ENCODE data around the gene SPATA25.

SPATA25 gene

DNA sequence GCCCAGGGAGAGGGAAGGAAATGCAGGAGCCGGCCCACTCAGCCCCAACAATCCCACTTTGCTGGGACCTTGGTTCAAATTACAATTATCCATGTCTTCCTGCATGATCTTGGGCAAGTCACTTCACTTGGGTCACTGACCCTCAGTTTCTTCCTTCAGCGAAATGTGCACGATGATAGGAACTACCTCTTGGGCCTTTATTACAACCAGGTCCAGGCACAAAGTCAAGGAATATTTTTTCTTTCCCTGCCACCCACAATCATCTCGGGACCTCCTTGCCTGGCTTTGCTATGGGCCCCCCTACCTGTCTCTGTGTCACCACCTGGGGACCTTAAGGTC is 24.9 kb upstream of the SPATA25 start:
- TF ChIP-seq, protein P1, sequence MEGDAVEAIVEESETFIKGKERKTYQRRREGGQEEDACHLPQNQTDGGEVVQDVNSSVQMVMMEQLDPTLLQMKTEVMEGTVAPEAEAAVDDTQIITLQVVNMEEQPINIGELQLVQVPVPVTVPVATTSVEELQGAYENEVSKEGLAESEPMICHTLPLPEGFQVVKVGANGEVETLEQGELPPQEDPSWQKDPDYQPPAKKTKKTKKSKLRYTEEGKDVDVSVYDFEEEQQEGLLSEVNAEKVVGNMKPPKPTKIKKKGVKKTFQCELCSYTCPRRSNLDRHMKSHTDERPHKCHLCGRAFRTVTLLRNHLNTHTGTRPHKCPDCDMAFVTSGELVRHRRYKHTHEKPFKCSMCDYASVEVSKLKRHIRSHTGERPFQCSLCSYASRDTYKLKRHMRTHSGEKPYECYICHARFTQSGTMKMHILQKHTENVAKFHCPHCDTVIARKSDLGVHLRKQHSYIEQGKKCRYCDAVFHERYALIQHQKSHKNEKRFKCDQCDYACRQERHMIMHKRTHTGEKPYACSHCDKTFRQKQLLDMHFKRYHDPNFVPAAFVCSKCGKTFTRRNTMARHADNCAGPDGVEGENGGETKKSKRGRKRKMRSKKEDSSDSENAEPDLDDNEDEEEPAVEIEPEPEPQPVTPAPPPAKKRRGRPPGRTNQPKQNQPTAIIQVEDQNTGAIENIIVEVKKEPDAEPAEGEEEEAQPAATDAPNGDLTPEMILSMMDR (IDR thresholded peaks at IDR 0.05; ENCODE audit: control insufficient read depth, insufficient read depth, low read depth, low read length, missing control alignments), result no peak
- no peak for DNase-seq (ENCODE audit: low read depth)
- H3K4me3 ChIP-seq (ENCODE audit: control insufficient read depth, low read depth, low read length), result peak overlapping the region; percentile 48

DNA sequence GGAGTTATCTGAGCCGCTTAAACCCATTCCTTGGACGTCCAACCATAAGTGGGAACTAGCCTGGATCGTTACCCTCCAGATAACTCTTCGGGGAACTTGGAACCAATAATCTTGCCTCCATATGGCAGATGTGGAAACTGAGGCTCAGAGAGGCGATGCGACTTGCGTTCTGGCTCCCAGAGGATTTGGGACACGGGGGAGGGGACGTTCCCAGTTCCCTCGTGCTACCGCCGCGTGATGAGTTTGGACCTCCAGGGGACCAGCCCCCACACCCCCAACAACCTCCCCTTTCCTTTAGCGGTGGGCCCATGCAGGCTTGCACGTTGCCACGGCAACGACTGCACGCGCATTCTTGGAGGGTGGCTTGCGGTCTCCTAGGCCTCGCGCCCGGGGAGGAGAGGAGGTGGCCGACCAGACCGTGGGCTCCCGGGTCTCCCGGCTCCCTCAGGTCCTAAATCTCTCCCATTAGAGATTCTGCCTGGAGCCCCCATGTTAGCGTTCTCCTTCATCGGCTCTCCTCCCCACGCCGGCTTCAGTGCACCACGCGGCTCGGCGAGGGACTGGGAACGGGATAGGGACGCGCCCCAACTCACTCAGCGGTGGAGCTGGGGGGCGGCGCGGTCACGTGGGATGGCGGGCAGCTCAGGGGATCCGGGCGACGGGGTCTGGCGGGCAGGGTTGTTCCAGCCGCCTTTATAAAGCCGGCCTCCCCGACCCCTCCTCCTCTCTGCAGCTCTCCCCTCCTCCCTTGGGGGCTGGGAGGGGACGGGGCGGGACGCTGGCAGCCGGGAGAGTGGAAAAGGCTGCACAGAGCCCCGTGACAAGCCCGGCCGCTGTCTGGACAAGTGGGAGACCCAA is 24.3 kb upstream of the SPATA25 start, which contains the start of gene PLTP:
Gene PLTP (minus strand): TSS at position 670 of the 858 bp plus-strand sequence. CDS start 703 bp downstream, outside the sequence.
- no peak for DNase-seq (ENCODE audit: low read depth)
- TF ChIP-seq, protein P1 (IDR thresholded peaks at IDR 0.05; ENCODE audit: control insufficient read depth, insufficient read depth, low read depth, low read length, missing control alignments), result no peak
- H3K4me3 ChIP-seq (ENCODE audit: control insufficient read depth, low read depth, low read length), result peak within 1 kb of the TSS; percentile 48

DNA sequence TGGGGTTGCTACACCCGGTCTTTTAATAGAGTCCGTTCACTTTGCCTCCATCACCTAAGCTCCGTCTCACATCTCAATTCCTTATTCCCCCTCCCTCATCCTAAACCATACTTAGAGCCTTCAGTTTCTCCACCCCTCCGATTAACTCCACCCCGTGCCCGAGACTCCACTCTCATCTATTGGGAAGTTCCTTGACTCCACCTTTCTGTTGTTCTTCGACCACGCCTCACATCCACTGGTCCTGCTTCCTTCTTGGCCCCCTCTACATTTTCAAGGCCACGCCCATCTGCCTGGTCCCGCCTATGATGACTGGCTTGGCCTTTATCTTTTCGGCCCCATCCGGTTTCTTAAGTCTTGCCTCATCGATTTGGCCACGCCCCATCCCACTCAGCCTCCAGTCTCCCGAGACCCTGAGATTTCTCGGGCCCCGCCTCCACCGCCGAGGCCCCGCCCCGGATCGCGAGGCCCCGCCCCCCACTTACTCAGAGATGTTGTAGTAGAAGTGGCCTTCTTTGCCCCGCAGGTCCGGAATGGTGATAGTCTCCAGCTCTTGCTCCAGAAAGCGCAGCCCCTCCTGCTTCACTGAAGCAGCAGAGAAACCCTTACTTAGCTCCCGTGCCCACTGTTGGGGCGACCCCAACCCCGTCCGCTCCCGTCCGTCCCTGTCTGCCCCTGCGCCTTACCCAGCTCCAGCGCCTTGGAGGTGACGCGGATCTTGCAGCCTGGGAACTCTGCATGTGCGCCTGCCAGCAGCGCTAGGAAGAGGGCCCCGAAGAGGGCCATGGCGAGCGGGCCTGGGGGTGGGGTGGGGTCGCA is 23.5 kb upstream of the SPATA25 start:
- peak overlapping the region; percentile 48 for H3K4me3 ChIP-seq (ENCODE audit: control insufficient read depth, low read depth, low read length)
- DNase-seq (ENCODE audit: low read depth), result peak; percentile 95
- TF ChIP-seq, protein P1 (IDR thresholded peaks at IDR 0.05; ENCODE audit: control insufficient read depth, insufficient read depth, low read depth, low read length, missing control alignments), result no peak

DNA sequence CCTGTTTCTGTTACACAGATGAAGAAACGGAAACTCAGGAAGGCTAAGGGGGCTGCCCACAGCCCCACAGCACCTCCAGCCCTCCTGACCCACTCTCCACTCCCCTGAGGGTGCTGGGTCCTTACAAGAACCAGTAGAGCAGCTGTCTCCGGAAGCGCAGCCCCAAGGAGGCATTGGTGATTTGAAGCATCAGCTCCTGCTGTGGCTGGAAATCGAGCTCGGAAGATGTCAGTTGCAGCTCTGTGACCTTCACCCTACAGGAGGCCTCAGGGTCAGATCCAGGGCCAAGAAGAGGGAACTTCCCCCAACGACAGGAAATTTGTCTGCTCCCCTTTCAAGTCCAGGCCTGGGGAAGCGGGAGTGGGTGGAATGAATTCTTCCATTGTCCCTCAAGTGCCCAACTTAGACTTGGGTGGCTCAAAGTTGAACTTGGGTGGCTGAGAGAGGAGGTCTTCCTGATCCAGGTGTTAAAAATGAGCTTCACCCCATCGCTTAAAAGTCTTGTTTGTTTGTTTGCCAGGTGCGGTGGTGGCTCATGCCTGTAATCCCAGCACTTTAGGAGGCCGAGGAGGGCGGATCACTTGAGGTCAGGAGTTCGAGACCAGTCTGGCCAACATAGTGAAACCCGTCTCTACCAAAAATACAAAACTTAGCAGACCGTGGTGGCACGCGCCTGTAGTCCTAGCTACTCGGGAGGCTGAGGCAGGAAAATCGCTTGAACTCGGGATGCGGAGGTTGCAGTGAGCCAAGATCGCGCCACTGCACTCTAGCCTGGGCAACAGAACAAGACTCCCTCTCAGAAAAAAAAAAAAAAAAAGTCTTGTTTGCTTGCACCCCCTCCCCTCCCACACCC is 22.6 kb upstream of the SPATA25 start:
- DNase-seq (ENCODE audit: low read depth), result no peak
- TF ChIP-seq, protein P1 (IDR thresholded peaks at IDR 0.05; ENCODE audit: control insufficient read depth, insufficient read depth, low read depth, low read length, missing control alignments), result no peak
- H3K4me3 ChIP-seq (ENCODE audit: control insufficient read depth, low read depth, low read length), result no peak overlapping the region

DNA sequence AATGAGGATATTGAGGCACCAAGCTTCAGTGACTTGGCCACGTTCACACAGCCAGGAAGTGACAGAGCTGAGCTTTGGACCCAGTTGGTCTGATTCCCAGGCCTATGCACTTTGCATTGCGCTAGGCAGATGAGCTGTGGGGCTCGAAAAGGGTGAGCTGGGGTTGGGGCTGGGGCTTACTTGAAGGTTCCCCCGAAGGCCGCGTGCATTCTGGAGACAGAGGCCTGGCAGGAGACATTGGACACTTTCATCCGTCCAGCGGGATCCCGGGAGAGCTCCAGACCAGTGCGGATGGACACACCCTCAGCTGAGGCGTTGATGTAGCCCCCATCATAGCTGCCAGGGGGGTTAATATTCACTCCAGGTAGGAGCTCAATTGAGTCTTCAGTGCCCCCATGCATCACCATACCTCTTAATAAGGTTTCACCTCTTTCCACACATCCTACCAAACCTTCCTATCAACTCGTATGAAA is 21.9 kb upstream of the SPATA25 start:
- no peak overlapping the region for H3K4me3 ChIP-seq (ENCODE audit: control insufficient read depth, low read depth, low read length)
- TF ChIP-seq, protein P1 (IDR thresholded peaks at IDR 0.05; ENCODE audit: control insufficient read depth, insufficient read depth, low read depth, low read length, missing control alignments), result no peak
- DNase-seq (ENCODE audit: low read depth), result no peak

DNA sequence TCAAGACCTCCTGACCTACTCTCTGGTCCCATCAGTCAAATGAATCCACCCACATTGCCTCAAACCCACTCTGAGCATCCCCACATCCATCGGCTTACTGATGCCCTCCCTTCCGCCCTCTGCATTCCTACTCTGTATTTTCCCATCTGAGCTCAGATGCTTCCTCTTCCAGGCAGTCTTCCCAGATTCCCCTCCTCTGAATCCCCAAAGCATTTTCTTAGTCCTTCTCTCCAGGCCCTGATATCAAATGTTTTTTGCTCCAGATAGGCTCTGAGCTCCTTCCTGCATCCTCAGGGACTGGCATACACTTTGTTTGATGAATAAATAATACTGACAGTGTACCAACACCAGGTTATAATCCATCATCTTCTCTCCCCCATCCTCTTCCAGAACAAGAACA is 20.7 kb upstream of the SPATA25 start:
- no peak for DNase-seq (ENCODE audit: low read depth)
- TF ChIP-seq, protein P1 (IDR thresholded peaks at IDR 0.05; ENCODE audit: control insufficient read depth, insufficient read depth, low read depth, low read length, missing control alignments), result no peak
- no peak overlapping the region for H3K4me3 ChIP-seq (ENCODE audit: control insufficient read depth, low read depth, low read length)

Data from AG09309 (cell line).